HepG2 (cell line): ENCODE measurements around the gene ANKRD52.

Source experiments
- KDM5B ChIP-seq: sonication (generic); formaldehyde crosslinking; IDR thresholded peaks from 2 replicates; pipeline ENCODE4 v1.4.0; 2020; ENCODE audit warnings: missing genetic modification reagents, mild to moderate bottlenecking, borderline replicate concordance
- MXI1 ChIP-seq: IDR thresholded peaks from 3 replicates; pipeline ENCODE4 v1.6.1; 2012; ENCODE audit warnings: low read depth, low read length, inconsistent platforms, borderline replicate concordance
- TF ChIP-seq, protein P1 (sequence below): sonication (generic); formaldehyde crosslinking; IDR thresholded peaks from 2 replicates; pipeline ENCODE4 v1.5.0; 2020; ENCODE audit warnings: mild to moderate bottlenecking, missing genetic modification reagents, moderate library complexity

DNA sequence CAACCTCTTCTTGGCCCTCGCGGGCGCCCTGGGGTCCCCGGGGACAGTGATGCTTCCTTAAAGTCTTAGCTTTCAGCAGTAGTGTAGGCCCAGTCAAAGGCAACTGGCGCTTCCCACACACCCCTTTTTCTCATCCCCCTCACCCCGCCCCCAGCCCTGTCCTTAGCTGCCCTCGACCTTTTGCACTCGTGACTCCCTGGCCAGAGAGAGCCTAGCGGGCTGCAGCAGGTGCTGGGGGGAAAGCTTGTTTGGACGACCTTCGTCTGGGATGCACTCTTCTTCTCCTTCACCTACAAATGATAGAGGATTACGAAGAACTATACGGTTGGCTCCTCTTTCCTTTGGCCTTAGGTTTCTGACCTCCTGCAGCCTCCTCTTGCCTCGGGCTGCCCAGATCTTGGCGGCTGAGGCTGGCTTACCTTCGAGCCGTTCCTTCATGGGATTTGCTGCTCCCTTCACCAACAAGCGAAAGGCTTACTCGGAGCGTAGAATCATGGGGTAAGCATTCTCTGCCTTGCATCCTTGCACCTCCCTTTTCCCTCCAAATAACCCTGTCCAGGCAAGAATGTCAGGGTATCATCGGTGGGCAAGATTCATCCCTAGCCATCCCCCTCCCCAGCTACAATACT lies 9.4 kb upstream of the ANKRD52 start:
- TF ChIP-seq KDM5B (CRISPR knock-in tag) = no peak
- no peak for TF ChIP-seq MXI1
- TF ChIP-seq, protein P1, sequence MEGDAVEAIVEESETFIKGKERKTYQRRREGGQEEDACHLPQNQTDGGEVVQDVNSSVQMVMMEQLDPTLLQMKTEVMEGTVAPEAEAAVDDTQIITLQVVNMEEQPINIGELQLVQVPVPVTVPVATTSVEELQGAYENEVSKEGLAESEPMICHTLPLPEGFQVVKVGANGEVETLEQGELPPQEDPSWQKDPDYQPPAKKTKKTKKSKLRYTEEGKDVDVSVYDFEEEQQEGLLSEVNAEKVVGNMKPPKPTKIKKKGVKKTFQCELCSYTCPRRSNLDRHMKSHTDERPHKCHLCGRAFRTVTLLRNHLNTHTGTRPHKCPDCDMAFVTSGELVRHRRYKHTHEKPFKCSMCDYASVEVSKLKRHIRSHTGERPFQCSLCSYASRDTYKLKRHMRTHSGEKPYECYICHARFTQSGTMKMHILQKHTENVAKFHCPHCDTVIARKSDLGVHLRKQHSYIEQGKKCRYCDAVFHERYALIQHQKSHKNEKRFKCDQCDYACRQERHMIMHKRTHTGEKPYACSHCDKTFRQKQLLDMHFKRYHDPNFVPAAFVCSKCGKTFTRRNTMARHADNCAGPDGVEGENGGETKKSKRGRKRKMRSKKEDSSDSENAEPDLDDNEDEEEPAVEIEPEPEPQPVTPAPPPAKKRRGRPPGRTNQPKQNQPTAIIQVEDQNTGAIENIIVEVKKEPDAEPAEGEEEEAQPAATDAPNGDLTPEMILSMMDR (CRISPR knock-in tag) = no peak
